Measurements from ENCODE around the gene NEMP2.

GRCh38 chr2:190570871-190571270 lies 36.3 kb upstream of the NEMP2 start:
- TF ChIP-seq, protein P1, sequence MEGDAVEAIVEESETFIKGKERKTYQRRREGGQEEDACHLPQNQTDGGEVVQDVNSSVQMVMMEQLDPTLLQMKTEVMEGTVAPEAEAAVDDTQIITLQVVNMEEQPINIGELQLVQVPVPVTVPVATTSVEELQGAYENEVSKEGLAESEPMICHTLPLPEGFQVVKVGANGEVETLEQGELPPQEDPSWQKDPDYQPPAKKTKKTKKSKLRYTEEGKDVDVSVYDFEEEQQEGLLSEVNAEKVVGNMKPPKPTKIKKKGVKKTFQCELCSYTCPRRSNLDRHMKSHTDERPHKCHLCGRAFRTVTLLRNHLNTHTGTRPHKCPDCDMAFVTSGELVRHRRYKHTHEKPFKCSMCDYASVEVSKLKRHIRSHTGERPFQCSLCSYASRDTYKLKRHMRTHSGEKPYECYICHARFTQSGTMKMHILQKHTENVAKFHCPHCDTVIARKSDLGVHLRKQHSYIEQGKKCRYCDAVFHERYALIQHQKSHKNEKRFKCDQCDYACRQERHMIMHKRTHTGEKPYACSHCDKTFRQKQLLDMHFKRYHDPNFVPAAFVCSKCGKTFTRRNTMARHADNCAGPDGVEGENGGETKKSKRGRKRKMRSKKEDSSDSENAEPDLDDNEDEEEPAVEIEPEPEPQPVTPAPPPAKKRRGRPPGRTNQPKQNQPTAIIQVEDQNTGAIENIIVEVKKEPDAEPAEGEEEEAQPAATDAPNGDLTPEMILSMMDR (IDR thresholded peaks at IDR 0.05; ENCODE audit: low read depth, low read length, missing input control): no peak
- TF ChIP-seq TAF1 (conservative IDR thresholded peaks at IDR 0.05) (no peak), YY1 (IDR thresholded peaks at IDR 0.05) (no peak), FOXA1 (IDR thresholded peaks at IDR 0.05) (no peak), RAD21 (IDR thresholded peaks at IDR 0.05) (no peak), EGR1 (IDR thresholded peaks at IDR 0.05; ENCODE audit: low read depth in 2 of 2) (no peak)
- TF ChIP-seq, protein P2, sequence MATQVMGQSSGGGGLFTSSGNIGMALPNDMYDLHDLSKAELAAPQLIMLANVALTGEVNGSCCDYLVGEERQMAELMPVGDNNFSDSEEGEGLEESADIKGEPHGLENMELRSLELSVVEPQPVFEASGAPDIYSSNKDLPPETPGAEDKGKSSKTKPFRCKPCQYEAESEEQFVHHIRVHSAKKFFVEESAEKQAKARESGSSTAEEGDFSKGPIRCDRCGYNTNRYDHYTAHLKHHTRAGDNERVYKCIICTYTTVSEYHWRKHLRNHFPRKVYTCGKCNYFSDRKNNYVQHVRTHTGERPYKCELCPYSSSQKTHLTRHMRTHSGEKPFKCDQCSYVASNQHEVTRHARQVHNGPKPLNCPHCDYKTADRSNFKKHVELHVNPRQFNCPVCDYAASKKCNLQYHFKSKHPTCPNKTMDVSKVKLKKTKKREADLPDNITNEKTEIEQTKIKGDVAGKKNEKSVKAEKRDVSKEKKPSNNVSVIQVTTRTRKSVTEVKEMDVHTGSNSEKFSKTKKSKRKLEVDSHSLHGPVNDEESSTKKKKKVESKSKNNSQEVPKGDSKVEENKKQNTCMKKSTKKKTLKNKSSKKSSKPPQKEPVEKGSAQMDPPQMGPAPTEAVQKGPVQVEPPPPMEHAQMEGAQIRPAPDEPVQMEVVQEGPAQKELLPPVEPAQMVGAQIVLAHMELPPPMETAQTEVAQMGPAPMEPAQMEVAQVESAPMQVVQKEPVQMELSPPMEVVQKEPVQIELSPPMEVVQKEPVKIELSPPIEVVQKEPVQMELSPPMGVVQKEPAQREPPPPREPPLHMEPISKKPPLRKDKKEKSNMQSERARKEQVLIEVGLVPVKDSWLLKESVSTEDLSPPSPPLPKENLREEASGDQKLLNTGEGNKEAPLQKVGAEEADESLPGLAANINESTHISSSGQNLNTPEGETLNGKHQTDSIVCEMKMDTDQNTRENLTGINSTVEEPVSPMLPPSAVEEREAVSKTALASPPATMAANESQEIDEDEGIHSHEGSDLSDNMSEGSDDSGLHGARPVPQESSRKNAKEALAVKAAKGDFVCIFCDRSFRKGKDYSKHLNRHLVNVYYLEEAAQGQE (IDR thresholded peaks at IDR 0.05): no peak
- TF ChIP-seq, protein P3, sequence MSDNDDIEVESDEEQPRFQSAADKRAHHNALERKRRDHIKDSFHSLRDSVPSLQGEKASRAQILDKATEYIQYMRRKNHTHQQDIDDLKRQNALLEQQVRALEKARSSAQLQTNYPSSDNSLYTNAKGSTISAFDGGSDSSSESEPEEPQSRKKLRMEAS (IDR thresholded peaks at IDR 0.05): no peak
- TF ChIP-seq, protein P4, sequence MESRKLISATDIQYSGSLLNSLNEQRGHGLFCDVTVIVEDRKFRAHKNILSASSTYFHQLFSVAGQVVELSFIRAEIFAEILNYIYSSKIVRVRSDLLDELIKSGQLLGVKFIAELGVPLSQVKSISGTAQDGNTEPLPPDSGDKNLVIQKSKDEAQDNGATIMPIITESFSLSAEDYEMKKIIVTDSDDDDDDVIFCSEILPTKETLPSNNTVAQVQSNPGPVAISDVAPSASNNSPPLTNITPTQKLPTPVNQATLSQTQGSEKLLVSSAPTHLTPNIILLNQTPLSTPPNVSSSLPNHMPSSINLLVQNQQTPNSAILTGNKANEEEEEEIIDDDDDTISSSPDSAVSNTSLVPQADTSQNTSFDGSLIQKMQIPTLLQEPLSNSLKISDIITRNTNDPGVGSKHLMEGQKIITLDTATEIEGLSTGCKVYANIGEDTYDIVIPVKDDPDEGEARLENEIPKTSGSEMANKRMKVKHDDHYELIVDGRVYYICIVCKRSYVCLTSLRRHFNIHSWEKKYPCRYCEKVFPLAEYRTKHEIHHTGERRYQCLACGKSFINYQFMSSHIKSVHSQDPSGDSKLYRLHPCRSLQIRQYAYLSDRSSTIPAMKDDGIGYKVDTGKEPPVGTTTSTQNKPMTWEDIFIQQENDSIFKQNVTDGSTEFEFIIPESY (IDR thresholded peaks at IDR 0.05): no peak
